GM19240 (cell line): ENCODE measurements around the gene SGK1.

Experiments
- DNase-seq: peaks from one replicate; pipeline ENCODE4 v3.0.0; 2011; ENCODE audit warnings: low spot score; ENCODE audit not compliant: insufficient read length

Gene SGK1

DNA sequence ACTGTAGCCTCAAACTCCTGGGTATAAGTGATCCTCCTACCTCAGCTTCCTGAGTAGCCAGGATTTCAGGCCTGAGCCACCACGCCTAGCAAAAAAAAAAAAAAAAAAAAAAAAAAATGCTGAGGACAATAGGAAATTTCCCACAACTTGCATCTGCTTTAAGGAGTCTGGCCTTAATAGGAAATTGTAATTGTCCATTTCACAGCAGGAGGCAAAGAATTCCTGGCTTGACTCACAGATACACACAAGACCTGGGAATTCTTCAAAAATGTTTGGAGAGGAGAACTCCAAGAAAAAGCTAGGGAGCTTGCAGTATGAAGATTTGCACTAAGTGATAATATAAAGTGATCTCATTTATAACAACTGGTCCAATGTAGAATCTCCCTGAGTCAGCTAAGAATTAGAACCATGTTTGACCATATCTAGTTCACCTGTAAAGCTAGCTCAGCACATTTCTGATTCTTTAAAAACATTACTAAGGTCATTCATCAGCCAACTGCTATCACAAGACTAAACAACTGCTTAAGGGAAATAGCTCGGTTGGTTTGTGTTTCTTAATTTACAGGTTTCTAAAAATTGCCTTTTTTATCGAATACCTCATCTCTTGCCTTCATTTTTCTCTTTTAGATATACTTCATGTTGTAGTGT, 185.3 kb downstream of the SGK1 start:
- DNase-seq: no peak

DNA sequence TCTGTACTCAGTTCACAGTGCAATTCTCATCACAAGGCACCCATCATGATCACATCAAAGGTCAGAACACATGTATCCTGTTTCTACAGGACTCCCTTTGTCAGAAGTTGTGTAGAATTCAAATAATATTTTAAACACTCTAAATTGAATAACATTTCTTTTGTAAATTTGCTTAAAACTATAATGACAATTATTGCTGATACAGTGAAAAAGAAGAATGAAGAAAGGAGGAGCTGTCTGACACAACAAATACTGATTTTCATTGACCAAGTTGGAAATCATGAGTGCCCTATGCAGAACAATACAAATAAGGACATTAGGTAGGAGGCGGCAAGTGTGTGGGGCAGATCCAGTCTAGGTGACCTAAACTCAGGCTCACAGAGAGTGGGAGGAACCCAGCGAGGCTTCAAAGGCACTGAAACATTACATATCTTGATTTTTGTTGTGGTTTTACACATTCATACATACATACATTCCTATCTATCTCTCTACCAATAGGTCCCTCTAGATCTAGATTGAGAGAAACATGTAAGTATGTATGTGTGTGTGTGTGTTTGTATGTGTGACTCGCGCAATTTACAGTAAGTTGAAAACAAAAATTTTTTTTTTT, 186.3 kb downstream of the SGK1 start:
- no peak for DNase-seq

DNA sequence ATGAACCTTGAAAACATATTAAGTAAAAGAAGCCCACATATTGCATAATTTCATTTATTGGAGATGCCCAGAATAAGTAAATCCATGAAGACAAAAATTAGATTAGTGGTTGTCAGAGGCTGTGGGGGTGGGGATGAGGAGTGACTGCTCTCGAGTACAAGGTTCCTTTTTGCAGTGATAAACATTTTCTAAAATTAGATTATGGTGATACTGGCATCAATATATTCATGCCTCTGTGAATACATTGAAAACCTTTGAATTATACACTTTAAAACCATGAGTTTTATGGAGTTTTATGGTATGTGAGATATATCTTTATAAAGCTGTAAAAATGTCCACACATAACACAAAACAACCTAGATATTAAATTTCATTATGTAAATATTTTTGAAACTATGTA, 189.8 kb downstream of the SGK1 start:
- no peak for DNase-seq

DNA sequence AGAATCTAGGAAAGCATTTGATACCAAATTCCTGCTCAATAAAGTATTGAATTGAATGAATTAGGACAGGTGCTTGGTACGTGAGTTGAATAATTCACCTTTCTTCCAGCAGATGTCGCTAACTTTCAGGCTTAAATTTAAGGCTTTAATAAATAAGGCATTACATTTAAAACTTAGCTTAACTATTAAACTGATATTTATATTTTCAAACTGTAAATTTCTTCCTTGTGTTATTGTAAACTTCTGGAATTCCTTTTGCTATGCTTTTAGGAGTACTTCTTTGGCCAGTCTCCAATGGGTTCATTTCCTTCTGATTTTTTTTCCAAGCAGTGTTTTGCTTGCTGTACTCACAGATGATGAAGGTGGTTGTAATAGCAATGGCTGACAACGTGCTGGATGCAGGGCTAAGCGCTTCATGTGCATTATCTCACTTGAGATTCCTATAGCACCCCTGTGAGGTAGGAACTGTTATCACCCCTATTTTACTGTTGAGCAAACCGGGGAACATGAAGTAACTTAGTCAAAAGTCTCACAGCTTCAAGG, 194.2 kb downstream of the SGK1 start:
- DNase-seq: no peak

DNA sequence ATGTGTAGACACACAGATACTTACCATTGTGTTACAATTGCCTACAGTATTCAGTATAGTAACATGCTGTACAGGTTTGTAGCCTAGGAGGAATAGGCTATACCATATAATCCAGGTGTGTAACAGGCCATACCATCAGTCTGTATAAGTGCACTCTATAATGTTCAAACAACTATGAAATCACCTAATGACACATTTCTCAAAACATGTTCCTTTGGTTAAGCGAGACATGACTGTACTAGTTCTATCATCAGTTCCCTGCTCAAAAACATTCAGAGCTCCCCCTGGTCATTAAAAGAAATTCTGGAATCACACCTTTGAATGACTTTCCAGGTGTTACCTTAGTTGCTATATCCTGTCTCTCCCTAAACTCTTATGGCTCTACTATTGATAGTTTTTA, 195.1 kb downstream of the SGK1 start:
- DNase-seq: no peak

DNA sequence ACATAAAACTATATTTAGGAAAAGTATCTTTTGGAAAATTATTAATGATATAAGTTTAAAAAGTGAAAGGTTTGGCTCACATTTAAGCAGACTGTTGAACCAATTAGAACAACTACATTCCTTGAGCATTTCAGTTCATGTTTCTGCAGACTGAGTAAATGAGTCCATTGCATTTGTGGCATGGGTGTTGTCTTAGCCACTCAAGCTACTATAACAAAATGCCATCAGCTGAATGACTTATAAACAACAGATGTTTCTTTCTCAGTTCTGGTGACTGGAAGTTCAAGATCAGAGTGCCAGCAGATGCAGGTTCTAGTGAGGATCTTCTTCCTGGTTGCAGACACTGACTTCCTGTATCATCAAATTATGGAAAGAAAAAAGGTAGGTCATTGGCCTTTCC, 198.4 kb downstream of the SGK1 start:
- DNase-seq: no peak
